ENCODE results near the gene ZNF821.

DNA sequence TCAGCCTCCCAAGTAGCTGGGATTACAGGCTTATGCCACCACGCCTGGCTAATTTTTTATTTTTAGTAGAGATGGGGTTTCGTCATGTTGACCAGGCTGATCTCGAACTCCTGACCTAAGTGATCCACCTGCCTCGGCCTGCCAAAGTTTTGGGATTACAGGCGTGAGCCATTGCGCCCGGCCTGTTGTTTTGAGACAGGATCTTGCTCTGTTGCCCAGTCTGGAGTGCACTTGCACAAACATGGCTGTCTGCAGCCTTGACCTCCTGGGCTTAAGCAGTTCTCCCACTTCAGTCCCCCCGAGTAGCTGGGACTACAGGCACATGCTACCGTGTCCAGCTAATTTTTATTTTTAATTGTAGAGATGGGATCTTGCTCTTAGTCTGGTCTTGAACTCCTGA, 20.3 kb upstream of the ZNF821 start:
- TF ChIP-seq, protein P1, sequence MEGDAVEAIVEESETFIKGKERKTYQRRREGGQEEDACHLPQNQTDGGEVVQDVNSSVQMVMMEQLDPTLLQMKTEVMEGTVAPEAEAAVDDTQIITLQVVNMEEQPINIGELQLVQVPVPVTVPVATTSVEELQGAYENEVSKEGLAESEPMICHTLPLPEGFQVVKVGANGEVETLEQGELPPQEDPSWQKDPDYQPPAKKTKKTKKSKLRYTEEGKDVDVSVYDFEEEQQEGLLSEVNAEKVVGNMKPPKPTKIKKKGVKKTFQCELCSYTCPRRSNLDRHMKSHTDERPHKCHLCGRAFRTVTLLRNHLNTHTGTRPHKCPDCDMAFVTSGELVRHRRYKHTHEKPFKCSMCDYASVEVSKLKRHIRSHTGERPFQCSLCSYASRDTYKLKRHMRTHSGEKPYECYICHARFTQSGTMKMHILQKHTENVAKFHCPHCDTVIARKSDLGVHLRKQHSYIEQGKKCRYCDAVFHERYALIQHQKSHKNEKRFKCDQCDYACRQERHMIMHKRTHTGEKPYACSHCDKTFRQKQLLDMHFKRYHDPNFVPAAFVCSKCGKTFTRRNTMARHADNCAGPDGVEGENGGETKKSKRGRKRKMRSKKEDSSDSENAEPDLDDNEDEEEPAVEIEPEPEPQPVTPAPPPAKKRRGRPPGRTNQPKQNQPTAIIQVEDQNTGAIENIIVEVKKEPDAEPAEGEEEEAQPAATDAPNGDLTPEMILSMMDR (IDR thresholded peaks at IDR 0.05): no peak
- TF ChIP-seq POLR2A (IDR thresholded peaks at IDR 0.05): no peak

Data from esophagus squamous epithelium (tissue), 4 donors.